Testis (tissue), 2 donors: ENCODE data around the gene ARHGAP23.
"Not testable (repeated sequence)": the region's sequence is repeated elsewhere in the genome, so short reads cannot be mapped to it uniquely, and the experiment has no call there.

Source experiments
- CTCF ChIP-seq, 3 experiments: fragments of 450-650 bp in 2 of 3; fragments of 200-600 bp in 1 of 3; sonication (generic) in 1 of 3; IDR thresholded peaks; one replicate each; pipeline ENCODE4 v1.5.1; 2016 to 2019; ENCODE audit warnings: antibody characterized with exemption in 3 of 3, mild to moderate bottlenecking in 2 of 3, moderate library complexity in 1 of 3
- POLR2A ChIP-seq: fragments of 450-650 bp; IDR thresholded peaks from one replicate; pipeline ENCODE4 v1.6.1; 2017; ENCODE audit warnings: antibody characterized with exemption, mild to moderate bottlenecking, moderate library complexity

DNA sequence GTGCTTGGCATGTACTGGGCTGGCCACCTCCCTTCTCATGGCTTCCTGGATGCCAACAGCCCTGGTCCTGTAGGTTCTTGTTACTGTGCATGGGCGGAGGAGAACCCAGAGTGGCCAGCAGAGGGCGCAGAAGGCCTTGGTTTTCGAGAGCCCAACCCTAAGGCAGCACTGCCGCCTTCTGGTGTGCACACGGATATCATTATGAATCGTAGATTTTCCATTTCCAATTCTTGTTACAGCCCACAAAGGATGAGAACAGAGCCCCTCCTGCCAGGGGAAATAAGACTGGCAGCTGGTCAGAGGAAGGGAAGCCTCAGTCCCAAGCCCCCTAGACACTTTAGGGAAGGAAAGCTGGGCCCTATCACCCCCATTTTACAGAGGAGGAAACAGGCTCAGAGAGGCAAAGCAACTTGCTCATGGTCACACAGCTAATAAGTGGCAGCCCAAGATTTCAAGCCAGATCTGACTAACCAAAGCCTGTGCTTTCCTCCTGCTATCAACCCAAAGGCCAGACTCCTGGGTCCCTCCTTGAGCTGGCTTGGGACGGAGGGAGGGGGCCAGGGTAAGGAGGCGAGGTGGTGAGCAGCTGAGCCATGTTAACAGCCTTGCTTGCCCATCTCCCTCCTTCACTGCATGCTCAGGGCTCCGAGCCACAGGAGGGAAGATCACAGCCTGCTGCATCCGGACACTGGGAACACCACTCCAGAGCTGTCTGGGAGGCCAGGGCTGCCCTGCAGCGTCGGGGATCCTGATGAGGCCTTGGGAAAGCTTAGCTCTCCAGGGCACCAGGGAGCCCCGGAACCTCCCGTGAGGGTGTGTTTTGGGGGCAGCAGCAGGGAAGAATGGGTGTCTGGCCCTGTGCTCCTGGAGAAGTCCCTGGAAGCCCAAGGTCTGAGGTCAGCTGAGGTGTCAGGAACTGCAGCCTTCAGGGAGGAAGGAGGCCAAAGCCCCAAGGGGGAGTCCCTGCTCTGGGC is 64.1 kb downstream of the ARHGAP23 start:
- TF ChIP-seq POLR2A = not testable (repeated sequence)
- TF ChIP-seq CTCF (IDR thresholded peaks at IDR 0.05) = peak in 1 of 3 experiments; percentile 34
